IPS-20b (cell line): ENCODE data around the gene FAAP20.

Experiments
- H3K27ac ChIP-seq: one replicate; pipeline ENCODE4 v1.5.1; 2013; ENCODE audit warnings: low read length
- H3K27me3 ChIP-seq: 2 replicates; pipeline ENCODE4 v1.6.1; 2013; ENCODE audit warnings: mild to moderate bottlenecking, low read length, inconsistent platforms; ENCODE audit not compliant: insufficient read depth
- H3K36me3 ChIP-seq: 2 replicates; pipeline ENCODE4 v1.6.1; 2013; ENCODE audit warnings: low read depth, mild to moderate bottlenecking, inconsistent platforms, low read length, moderate library complexity; ENCODE audit not compliant: insufficient read depth
- H3K4me1 ChIP-seq: 2 replicates; pipeline ENCODE4 v1.6.1; 2013; ENCODE audit warnings: mild to moderate bottlenecking, control low read depth, inconsistent platforms, low read length, moderate library complexity; ENCODE audit not compliant: insufficient read depth
- H3K4me3 ChIP-seq: 2 replicates; pipeline ENCODE4 v1.5.1; 2013; ENCODE audit warnings: mild to moderate bottlenecking, low read length, inconsistent platforms
- H3K9ac ChIP-seq: 2 replicates; pipeline ENCODE4 v1.6.1; 2013; ENCODE audit warnings: low read depth, mild to moderate bottlenecking, inconsistent platforms, low read length, moderate library complexity
- H3K9me3 ChIP-seq: 2 replicates; pipeline ENCODE4 v1.6.1; 2013; ENCODE audit warnings: mild to moderate bottlenecking, low read depth, low read length, inconsistent platforms; ENCODE audit not compliant: insufficient read depth

The FAAP20 gene

DNA sequence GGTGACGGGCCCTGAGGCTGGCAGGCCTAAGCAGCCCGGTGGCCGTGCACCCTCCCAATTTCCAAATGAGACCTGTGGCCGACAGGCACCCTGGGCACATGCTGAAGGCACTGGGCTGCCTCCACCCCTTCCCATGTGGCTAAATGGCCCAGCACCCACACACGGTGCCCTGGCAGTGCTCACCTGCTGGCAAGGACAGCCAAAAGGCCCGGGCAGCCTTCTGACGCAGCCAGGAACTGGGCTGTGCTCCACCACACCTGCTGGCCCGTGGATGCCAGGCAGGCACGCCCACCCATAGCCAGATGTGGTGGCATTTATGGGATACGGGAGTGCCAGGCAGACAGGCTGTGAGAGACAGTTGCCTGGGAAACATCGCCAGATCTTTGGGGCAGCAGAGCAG is 4.0 kb upstream of the FAAP20 start:
- Histone ChIP-seq H3K9ac (peak overlapping the region; percentile 66; the same call in 1 of the 2 replicates), H3K4me3 (no peak overlapping the region), H3K9me3 (no peaks in the 10 kb centered on the region), H3K36me3 (no peaks in the 10 kb centered on the region), H3K27ac (no peak overlapping the region), H3K27me3 (no peaks in the 10 kb centered on the region), H3K4me1 (no peaks in the 10 kb centered on the region)

DNA sequence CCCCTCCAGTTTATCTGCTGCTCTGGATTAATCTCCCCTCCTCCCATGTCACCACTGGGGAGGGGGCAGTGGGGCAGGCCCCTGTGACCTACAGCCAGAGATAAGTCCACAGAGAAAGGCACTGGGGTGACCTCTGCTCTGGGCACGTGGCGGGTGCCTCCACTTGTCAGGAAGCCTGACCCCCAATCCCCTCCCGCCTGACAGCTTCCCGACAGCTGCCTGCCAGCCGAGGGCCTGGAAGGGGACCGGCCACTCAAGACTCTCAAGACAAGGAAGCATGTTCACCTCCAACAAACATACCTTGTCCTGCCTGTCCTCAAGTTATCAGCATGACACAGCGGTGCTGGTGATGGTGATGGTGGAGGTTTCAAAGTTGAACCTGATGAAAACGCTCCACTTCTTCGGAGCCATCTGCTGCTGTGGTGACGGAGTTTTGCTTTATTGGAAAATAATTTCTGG is 3.2 kb upstream of the FAAP20 start:
- Histone ChIP-seq H3K9ac (no peak overlapping the region), H3K36me3 (peaks cover 5% of the 10 kb centered on the region; the same call in 1 of the 2 replicates), H3K4me1 (no peaks in the 10 kb centered on the region), H3K27me3 (no peaks in the 10 kb centered on the region), H3K4me3 (no peak overlapping the region), H3K9me3 (no peaks in the 10 kb centered on the region), H3K27ac (no peak overlapping the region)

DNA sequence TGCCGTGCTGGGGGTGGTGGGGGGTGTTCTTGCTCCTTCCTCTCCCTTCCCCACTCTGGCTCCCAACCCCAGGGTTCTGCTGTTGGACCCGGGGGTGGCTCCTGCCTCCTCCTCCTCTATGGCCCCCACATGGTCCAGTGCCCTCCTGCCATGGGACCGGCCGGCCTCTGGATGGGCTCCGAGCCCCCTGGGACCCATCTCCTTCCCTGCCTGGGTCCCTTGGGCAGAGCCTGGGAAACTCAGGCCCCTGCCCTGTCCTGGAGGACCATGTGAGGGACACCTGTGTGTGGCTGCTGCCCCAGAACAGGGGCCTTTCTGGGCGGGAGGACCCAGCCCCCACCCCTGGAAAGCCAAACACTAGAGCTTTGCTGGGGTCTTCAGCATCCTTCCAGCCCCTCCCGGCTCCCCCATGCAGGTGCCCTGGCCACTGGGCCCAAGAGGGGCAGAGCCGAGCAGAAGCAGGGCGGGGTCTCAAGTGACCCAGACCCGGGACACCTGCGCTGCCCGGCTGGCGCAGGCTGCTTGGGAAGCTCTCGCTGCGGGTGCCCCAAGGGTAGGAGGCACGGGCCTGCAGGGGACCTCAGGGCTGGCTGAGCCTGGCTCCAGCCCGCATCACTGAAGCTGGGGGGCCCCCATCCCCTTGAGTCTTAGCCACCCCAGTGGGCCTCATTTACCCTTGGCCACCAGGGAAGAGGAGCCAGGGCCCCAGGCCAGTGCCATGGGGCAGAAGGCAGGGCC is 2.5 kb upstream of the FAAP20 start:
- Histone ChIP-seq H3K27me3 (no peaks in the 10 kb centered on the region), H3K27ac (no peak overlapping the region), H3K9me3 (no peaks in the 10 kb centered on the region), H3K4me1 (no peaks in the 10 kb centered on the region), H3K4me3 (no peak overlapping the region), H3K9ac (no peak overlapping the region), H3K36me3 (peaks cover 11% of the 10 kb centered on the region; the same call in 1 of the 2 replicates)

DNA sequence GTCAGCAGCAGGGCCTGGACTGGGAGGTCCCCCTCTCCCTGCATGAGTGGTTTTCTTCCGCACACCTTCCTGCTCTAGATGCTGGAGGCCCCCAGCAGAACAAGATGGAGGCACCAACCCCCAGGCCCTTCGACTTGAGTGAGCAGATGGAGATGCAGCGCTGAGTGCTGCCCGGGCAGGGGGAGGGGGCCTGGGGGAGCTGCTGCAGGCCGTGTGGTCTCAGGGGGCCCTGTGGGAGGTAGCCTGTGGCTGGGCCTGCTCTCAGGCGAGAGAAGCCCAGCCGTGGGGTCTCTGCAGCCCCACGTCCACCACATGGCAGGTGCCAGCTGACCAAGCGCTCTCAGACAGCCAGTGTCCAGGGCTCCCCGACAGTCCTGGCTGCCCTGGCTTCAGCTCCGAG is 1.2 kb upstream of the FAAP20 start:
- H3K36me3 ChIP-seq = peaks cover 14% of the 10 kb centered on the region; the same call in 1 of the 2 replicates
- no peaks in the 10 kb centered on the region for H3K9me3 ChIP-seq
- H3K27ac ChIP-seq = no peak overlapping the region
- no peaks in the 10 kb centered on the region for H3K4me1 ChIP-seq
- H3K9ac ChIP-seq = no peak overlapping the region
- H3K4me3 ChIP-seq = no peak overlapping the region
- no peaks in the 10 kb centered on the region for H3K27me3 ChIP-seq

DNA sequence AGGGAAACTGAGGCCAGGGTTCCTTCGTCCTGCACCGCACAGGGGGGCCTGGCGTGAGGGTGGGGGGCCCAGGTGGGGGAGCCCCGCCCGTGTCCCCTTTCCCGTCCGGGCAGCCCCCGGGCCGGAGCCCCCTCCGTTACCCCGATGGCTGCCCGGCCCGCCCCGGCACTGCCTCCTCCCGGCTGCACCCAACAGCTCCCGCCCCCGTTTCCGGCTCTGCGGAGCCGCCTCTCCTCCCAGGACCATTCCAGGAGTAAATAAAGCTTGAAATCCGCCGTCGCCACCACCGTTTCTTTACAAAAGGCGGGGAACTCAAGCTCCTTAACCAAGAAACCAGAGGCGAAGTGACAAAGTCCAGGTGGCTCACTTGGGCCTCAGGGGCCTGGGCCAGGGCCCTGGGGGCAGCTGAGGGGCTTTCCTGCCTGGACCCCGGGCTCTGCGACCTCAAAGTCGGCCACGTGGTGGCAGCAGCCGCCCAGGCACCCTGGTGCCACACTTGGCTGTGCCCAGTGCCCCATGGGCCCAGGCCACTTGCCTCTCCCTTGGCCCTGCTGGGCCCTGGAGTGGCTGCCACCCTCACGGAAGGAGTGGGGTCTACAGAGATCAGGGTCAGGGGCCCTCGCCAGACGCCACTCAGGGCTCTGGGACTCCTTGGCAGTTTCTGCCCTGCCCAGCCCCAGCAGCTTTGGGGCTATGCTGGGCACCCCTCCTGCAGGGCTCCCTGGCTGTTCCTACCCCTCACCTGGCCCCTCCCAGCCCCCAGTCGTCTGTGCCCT is 514 bp upstream of the FAAP20 start:
- H3K4me3 ChIP-seq = peak overlapping the region; percentile 82
- H3K4me1 ChIP-seq = no peaks in the 10 kb centered on the region; the same call in none of the 2 replicates
- peak overlapping the region; percentile 72; the same call in 1 of the 2 replicates for H3K9ac ChIP-seq
- H3K36me3 ChIP-seq = peaks cover 14% of the 10 kb centered on the region; the same call in 1 of the 2 replicates
- no peaks in the 10 kb centered on the region for H3K27me3 ChIP-seq
- no peaks in the 10 kb centered on the region for H3K9me3 ChIP-seq
- peak overlapping the region; percentile 12 for H3K27ac ChIP-seq

DNA sequence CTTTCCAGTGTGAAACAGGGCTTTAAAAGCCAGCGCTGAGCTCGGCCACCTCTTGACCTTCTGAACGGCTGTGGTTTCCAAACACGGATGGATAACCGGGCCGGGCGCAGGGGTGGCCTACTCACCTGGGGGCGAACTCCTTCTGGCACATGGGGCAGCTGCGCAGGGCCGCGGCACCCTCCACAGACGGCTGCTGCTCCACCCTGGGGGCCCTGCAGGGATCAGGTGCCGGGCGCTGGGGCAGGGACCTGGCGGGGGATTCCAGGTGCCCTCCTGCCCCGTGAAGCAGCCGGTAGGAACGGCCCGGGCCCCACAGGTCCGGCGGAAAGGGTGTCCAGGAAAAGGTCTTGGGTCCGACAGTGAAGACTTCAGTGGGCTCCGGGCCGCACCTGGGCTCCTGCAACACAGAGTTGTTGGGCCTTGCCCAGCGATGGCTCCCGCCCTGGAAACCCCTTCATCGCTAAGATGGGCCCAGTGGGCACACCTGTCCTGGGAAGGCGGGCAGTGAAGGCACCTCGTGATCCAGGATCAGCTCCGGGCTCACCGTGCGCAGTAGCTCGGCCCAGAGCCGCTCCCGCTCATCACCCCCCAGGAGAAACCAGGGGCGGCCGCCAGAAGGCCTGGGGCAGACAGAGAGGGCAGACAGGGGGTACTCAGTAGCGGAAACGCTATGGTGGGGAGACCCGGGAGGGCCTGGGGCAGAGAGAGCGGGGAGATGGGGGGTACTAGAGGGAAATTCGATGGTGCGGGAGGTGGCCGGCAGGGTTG is 874 bp downstream of the FAAP20 start:
- Histone ChIP-seq H3K36me3 (peaks cover 14% of the 10 kb centered on the region; the same call in 1 of the 2 replicates), H3K27ac (no peak overlapping the region), H3K4me3 (peak overlapping the region; percentile 73), H3K4me1 (no peaks in the 10 kb centered on the region; the same call in none of the 2 replicates), H3K9me3 (no peaks in the 10 kb centered on the region), H3K9ac (peak overlapping the region; percentile 72; the same call in 1 of the 2 replicates), H3K27me3 (no peaks in the 10 kb centered on the region)

DNA sequence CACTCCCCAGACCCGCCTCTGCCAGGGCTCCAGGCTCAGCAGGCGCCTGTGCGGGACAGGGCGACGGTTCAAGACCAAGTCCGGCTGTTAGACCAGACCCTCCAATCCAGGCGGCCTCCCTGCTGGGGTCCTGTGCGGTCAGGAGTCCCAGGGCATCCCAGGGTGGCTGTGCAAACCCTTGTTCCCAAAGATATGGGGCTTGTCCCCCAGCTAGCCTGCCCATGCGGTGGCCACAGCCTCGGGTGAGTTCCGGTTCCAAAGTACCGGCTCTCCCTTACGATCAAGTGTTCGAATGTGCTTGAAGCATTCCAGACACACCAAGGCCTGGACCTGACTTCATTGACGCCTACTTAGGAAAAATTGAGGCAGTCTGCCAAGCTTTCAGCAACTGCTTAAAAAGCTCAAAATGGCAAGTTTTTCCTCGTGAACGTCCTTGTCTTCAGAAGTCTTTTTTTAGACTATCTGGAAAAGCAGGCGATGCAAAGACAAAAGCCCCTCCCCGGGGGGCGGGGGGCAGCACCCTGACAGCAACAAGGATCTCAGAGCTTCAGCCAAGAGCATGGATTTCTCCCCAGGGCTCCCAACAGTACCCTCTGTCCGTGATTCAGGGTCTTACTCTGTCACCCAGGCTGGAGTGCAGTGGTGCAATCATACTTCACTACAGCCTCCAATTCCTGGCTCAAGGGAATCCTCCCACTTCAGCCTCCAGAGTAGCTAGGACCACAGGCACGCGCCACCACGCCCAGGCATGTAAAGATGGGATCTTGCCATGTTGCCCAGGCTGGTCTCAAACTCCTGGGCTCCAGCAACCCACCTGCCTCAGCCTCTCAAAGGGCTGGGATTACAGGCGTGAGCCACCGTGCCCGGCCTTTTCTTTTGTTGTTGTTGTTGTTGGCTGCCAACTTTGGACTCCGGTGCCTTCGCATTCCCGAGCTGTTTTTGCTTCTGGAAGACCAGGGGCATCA is 2.3 kb downstream of the FAAP20 start:
- Histone ChIP-seq H3K9me3 (no peaks in the 10 kb centered on the region), H3K9ac (no peak overlapping the region), H3K27me3 (no peaks in the 10 kb centered on the region), H3K36me3 (peaks cover 19% of the 10 kb centered on the region; the same call in 1 of the 2 replicates), H3K4me1 (no peaks in the 10 kb centered on the region; the same call in none of the 2 replicates), H3K4me3 (no peak overlapping the region), H3K27ac (no peak overlapping the region)

DNA sequence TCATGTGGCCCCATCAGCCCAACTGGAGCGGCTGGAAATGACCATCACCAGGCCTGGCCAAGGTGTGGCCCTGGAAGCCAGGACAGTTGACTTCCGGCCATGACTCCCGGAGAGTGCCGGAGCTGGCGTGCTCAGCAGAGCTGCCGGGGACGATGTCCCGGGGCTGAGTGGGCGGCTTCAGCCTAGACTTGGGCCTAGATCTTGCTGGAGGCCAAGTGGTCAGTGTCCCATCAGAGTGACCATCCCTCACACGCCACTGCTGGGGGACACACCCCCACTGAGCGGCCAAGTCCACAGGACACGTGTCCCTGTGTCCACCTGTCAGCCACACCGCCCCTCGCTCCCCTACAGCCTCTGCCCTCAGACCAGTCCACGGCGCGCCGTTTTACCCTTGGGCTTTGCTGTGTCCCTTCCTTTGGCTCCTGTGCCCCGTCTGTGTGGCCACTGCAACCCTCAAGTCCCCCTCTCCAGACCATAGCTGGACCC is 4.0 kb downstream of the FAAP20 start:
- H3K9ac ChIP-seq = no peak overlapping the region
- no peak overlapping the region for H3K4me3 ChIP-seq
- H3K36me3 ChIP-seq = peaks cover 22% of the 10 kb centered on the region
- no peaks in the 10 kb centered on the region for H3K27me3 ChIP-seq
- H3K4me1 ChIP-seq = no peaks in the 10 kb centered on the region; the same call in none of the 2 replicates
- H3K9me3 ChIP-seq = no peaks in the 10 kb centered on the region
- H3K27ac ChIP-seq = no peak overlapping the region

DNA sequence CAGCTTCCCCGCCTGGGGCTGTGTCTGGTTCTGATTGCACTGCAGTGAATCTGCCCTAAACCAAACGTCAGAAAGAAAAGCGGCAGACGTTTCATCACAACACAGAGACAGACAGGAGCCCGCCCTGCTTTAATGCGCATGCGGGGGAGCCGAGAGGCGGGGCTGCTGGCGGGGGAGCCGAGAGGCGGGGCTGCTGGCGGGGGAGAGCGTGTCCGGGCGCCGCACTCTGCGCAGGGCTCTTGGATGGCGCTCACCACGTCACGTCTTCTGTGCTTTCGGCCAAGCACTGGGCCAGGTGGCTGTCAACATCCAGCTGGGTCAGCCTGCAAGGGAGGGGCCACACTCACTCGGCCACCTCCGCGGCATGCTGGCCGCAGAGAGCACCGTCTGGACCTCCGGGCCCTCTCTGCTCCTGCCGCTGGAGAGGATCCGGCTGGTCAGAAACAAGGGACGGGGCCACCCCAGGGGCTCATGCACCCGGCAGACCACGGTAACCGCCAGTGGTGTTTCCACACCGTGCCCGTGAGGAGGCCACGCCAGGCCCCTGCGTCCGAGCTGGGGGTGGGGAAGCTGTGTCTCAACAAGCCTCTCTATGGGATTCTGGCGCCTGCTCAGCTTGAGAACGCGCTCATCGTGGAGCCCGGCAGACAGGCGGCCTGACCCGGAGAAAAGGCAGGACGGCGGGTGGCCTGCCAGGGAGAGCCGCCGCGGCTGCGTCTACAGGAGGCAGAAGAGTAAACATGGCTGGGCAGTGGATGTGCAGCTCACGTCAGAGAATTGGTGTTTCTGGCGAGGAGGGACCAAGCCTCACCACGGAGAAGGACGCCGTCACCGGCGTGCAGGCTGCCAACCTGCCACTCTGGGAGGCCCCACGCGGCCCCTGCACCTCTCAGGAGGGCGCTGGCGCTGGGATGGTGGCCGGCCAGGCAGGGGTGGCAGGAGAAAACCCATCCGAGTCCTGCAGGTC is 4.8 kb downstream of the FAAP20 start:
- Histone ChIP-seq H3K27me3 (no peaks in the 10 kb centered on the region), H3K27ac (no peak overlapping the region), H3K4me3 (peak overlapping the region; percentile 66; the same call in 1 of the 2 replicates), H3K9ac (peak overlapping the region; percentile 59; the same call in 1 of the 2 replicates), H3K36me3 (peaks cover 30% of the 10 kb centered on the region), H3K9me3 (no peaks in the 10 kb centered on the region), H3K4me1 (no peaks in the 10 kb centered on the region; the same call in none of the 2 replicates)

DNA sequence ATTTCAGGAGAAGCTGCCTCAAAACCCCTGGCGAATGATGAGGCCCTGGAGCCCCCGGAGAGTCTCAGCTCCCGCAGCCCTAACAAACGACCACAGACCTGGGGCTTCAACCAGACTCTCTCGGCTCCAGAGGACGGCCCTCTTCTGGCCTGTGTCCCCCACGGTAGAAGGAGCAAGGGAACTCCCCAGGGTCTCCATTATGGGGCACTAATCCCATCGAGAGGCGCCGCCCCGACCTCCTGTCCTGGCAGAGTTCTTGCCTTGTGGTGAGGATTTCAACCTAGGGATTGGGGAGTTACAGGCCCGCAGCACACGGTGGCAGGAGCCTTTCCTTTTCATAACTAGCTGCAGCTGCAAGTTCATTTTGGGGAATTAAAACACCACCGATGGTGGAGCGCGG is 6.2 kb downstream of the FAAP20 start:
- Histone ChIP-seq H3K36me3 (peaks cover 34% of the 10 kb centered on the region), H3K27ac (no peak overlapping the region), H3K9ac (no peak overlapping the region), H3K9me3 (no peaks in the 10 kb centered on the region), H3K27me3 (no peaks in the 10 kb centered on the region), H3K4me1 (no peaks in the 10 kb centered on the region; the same call in none of the 2 replicates), H3K4me3 (no peak overlapping the region)
